Sigmoid colon (tissue), 7 donors: ENCODE data around the gene NLRC5. TPM values are rescaled to one million over a fixed set of nuclear protein-coding genes. Genes with fewer than 3 reads are reported as not detected.
"Not testable (repeated sequence)": the region's sequence is repeated elsewhere in the genome, so short reads cannot be mapped to it uniquely, and the experiment has no call there.

ENCODE experiments used
- DNase-seq: peaks from one replicate; pipeline ENCODE4 v3.0.0-alpha.2; 2019
- H3K27ac ChIP-seq, 4 donors: fragments of 200-600 bp; sonication (generic); one replicate each; pipeline ENCODE4 v1.5.1; 2016 to 2019; ENCODE audit warnings: mild to moderate bottlenecking in 1 of 4
- H3K27me3 ChIP-seq, 3 donors: fragments of 200-600 bp; sonication (generic); one replicate each; pipeline ENCODE4 v1.5.1; 2019; ENCODE audit warnings: mild to moderate bottlenecking in 1 of 3
- H3K36me3 ChIP-seq, 4 donors: fragments of 200-600 bp; sonication (generic); one replicate each; pipeline ENCODE4 v1.5.1; 2016 to 2019
- H3K4me1 ChIP-seq, 4 donors: fragments of 200-600 bp; sonication (generic); one replicate each; pipeline ENCODE4 v1.5.1; 2017 to 2019
- H3K4me3 ChIP-seq, 4 donors: fragments of 200-600 bp; sonication (generic); one replicate each; pipeline ENCODE4 v1.5.1; 2017 to 2019; ENCODE audit warnings: mild to moderate bottlenecking in 2 of 4, moderate library complexity in 1 of 4
- H3K9me3 ChIP-seq, 4 donors: fragments of 200-600 bp in 3 of 4; sonication (generic) in 3 of 4; one replicate each; pipeline versions ENCODE4 v1.5.1 to v1.6.1; 2013 to 2019
- CTCF ChIP-seq, 4 experiments: fragments of 450-650 bp in 3 of 4; fragments of 200-600 bp in 1 of 4; IDR thresholded peaks; one replicate each; pipeline ENCODE4 v1.5.1; 2016 to 2019; ENCODE audit warnings: antibody characterized with exemption in 4 of 4, mild to moderate bottlenecking in 3 of 4, moderate library complexity in 2 of 4
- EP300 ChIP-seq, 4 donors: sonication (generic); formaldehyde crosslinking; IDR thresholded peaks; one replicate each; pipeline ENCODE4 v1.6.1; 2017; ENCODE audit warnings: antibody characterized with exemption in 4 of 4
- POLR2A ChIP-seq, 2 donors: fragments of 450-650 bp; IDR thresholded peaks; one replicate each; pipeline ENCODE4 v1.6.1; 2016; ENCODE audit warnings: antibody characterized with exemption in 2 of 2, mild to moderate bottlenecking in 2 of 2, moderate library complexity in 2 of 2
- POLR2AphosphoS5 ChIP-seq, 4 donors: sonication (generic); formaldehyde crosslinking; IDR thresholded peaks; one replicate each; pipeline ENCODE4 v1.6.1; 2017; ENCODE audit warnings: antibody characterized with exemption in 4 of 4
- WGBS, 2 donors: extraction: QIAGEN DNeasy Blood & Tissue Kit; methylation state at CpG; one replicate each; pipeline ENCODE4 v1.1.7; 2013; 5-methylcytosine and 5-hydroxymethylcytosine counted together
- intact Hi-C: fragments of 100-400 bp; cut with DNase I; formaldehyde crosslinking; loops from one replicate; pipeline ENCODE4 v1.15.1; 2023
- polyA plus RNA-seq, 3 donors: library from polyadenylated mRNA; stranded (reverse); fragments of 200-250 nt; gene quantifications; one replicate each; pipeline ENCODE4 v1.2.3, GENCODE V29; 2013
- total RNA-seq, 4 donors: library from RNA; depleted of rRNA; stranded (reverse); fragments of >200 nt; gene quantifications; one replicate each; pipeline ENCODE4 v1.1.0, GENCODE V29; 2016
- donor health status: healthy with polysubstance abuse.
- donor health status: Bipolar disorder and iron deficiency.
- donor health status: healthy.

The NLRC5 gene
- total and polyA plus RNA-seq, 7 donors: 9.5 to 119 (median 19.5) TPM

GRCh38 chr16:56986361-56986760 lies 3.0 kb upstream of the NLRC5 start:
- H3K27ac ChIP-seq: peak overlapping the region; percentile 59 to 77 (median 66)
- no peak for DNase-seq
- H3K4me1 ChIP-seq: peaks cover 0 to 47% (median 33%) of the 10 kb centered on the region in 4 donors

GRCh38 chr16:56986908-56987307 lies 2.4 kb upstream of the NLRC5 start:
- H3K4me1 ChIP-seq: peaks cover 0 to 53% (median 37%) of the 10 kb centered on the region in 4 donors
- H3K9me3 ChIP-seq, DNase-seq, H3K4me3 ChIP-seq, H3K27me3 ChIP-seq, H3K36me3 ChIP-seq, intact Hi-C loops: not testable (repeated sequence)
- peak overlapping the region in 1 of 4 donors; percentile 59 for H3K27ac ChIP-seq
- 84 to 86% methylated on average over 4 of the region's 4 CpGs for WGBS, 2 donors

More at GRCh38 chr16:56986361-56986760, 3.0 kb upstream of the NLRC5 start:
- Histone ChIP-seq H3K27me3 (no peaks in the 10 kb centered on the region), H3K36me3 (peaks cover 0 to 6% (median 0%) of the 10 kb centered on the region in 4 donors), H3K9me3 (no peaks in the 10 kb centered on the region), H3K4me3 (no peak overlapping the region)
- WGBS, 2 donors: 10 to 45% methylated on average over 1 of the region's 1 CpG
- no peak for TF ChIP-seq POLR2A (IDR thresholded peaks at IDR 0.05)
- TF ChIP-seq POLR2AphosphoS5 (IDR thresholded peaks at IDR 0.05): no peak
- TF ChIP-seq CTCF (IDR thresholded peaks at IDR 0.05): no peak
- TF ChIP-seq EP300 (IDR thresholded peaks at IDR 0.05): no peak
- intact Hi-C loops: no loop called here

- 91 to 93% methylated on average over 2 of the region's 2 CpGs for WGBS, 2 donors
Observed at GRCh38 chr16:56987692-56988091, 1.7 kb upstream of the NLRC5 start.

DNA sequence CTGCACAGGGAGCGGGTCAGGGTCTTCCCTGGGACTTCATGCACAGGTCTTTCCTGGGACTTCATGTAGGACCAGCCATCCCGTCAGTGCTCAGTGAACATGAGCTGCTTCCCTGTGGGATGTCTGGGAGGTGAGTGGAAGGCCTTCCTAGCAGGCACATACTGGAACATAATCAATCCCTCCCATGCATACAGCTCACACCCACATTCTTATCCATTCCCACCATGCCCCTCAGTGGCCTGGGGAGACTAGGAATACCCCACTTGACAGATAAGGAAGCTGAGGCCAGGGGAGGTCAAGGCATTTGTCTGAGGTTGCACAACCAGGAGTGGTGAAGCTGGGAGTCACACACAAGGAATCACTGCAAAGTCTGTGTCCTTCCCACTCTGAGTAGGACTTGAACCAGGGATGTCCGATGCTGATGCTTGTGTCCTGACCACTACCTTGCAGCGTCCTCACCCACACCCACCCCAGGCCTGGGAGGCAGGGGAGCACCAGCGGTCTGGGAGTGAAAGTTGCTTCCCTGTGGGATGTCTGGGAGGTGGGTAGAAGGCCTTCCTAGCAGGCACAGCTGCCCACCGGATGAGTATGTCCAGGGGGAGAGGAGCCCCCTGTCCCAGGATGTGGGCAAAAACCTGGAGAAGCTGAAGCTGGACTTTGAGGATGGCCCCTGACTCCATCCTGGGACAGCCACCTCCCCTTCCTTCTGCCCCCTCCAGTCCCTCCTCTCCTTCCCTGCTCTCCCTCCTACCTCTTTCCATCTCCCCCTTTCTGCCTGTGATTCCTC lies 1.0 kb upstream of the NLRC5 start:
- peak overlapping the region; percentile 69 to 88 (median 80) for H3K4me3 ChIP-seq
- peak overlapping the region; percentile 79 to 90 (median 87) for H3K27ac ChIP-seq
- H3K36me3 ChIP-seq: no peaks in the 10 kb centered on the region
- intact Hi-C loops: no loop called here
- 83 to 85% methylated on average over 6 of the region's 6 CpGs for WGBS, 2 donors
- no peak for DNase-seq
- no peaks in the 10 kb centered on the region for H3K9me3 ChIP-seq
- peaks cover 0 to 60% (median 44%) of the 10 kb centered on the region in 4 donors for H3K4me1 ChIP-seq
- no peaks in the 10 kb centered on the region for H3K27me3 ChIP-seq
- no peak for TF ChIP-seq CTCF (IDR thresholded peaks at IDR 0.05)
- TF ChIP-seq POLR2A (IDR thresholded peaks at IDR 0.05): no peak
- no peak for TF ChIP-seq EP300 (IDR thresholded peaks at IDR 0.05)
- peak in 1 of 4 donors; percentile 8 for TF ChIP-seq POLR2AphosphoS5 (IDR thresholded peaks at IDR 0.05)

More at GRCh38 chr16:56987692-56988091, 1.7 kb upstream of the NLRC5 start:
- Histone ChIP-seq H3K36me3 (no peaks in the 10 kb centered on the region), H3K4me3 (no peak overlapping the region), H3K4me1 (peaks cover 0 to 60% (median 43%) of the 10 kb centered on the region in 4 donors), H3K27me3 (no peaks in the 10 kb centered on the region), H3K9me3 (no peaks in the 10 kb centered on the region), H3K27ac (peak overlapping the region in 2 of 4 donors; percentile 79 to 90)
- DNase-seq: no peak
- intact Hi-C loops: no loop called here
- TF ChIP-seq POLR2A (IDR thresholded peaks at IDR 0.05) (no peak), CTCF (IDR thresholded peaks at IDR 0.05) (no peak), EP300 (IDR thresholded peaks at IDR 0.05) (no peak), POLR2AphosphoS5 (IDR thresholded peaks at IDR 0.05) (no peak)

DNA sequence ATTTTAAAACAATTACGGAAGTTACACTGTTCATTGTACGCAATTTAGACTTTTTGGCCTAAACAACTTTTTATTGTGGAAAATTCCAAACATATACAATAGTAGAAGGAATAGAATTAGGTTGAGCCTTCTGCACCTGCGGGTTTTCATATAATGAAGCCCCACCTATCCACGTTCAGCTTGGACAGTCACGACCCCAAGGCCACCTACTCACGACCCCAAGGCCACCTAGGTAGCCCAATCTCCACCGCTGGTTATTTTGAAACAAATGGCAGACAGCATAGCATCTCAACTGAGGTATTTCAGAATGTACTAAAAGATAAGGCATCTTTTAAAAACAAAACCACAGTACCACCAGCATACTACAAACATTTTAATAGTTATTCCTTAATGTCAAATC lies 631 bp downstream of the NLRC5 start:
- intact Hi-C loops: loop anchor here (1.0 kb wide), 1 partner anchor 58 kb away; the partner anchor contains the start of gene HERPUD1
- Histone ChIP-seq H3K27ac (peak overlapping the region; percentile 79 to 90 (median 87)), H3K9me3 (no peaks in the 10 kb centered on the region), H3K4me1 (peaks cover 0 to 58% (median 43%) of the 10 kb centered on the region in 4 donors), H3K4me3 (peak overlapping the region; percentile 69 to 88 (median 80)), H3K36me3 (no peaks in the 10 kb centered on the region), H3K27me3 (no peaks in the 10 kb centered on the region)
- TF ChIP-seq CTCF (IDR thresholded peaks at IDR 0.05) (no peak), POLR2AphosphoS5 (IDR thresholded peaks at IDR 0.05) (no peak), EP300 (IDR thresholded peaks at IDR 0.05) (no peak), POLR2A (IDR thresholded peaks at IDR 0.05) (no peak)
- WGBS, 2 donors: 6 to 17% methylated on average over 7 of the region's 7 CpGs
- no peak for DNase-seq
